ENCODE measurements around the gene SNTG2. TPM values are rescaled to one million over a fixed set of nuclear protein-coding genes. Genes with fewer than 3 reads are reported as not detected.
"Not testable (repeated sequence)": the region's sequence is repeated elsewhere in the genome, so short reads cannot be mapped to it uniquely, and the experiment has no call there.

Gene SNTG2
- total RNA-seq, 3 donors from 2014 or later (not counting 1 experiment from before 2014, with no cell fraction given): not detected

- H3K4me3 Mint-ChIP-seq: no peak overlapping the region
- peaks cover 7% of the 10 kb centered on the region for H3K9me3 ChIP-seq (ENCODE audit: control insufficient read depth, insufficient read depth, low read length)
- H3K4me3 ChIP-seq (ENCODE audit: low read length): no peak overlapping the region
- intact Hi-C loops (cut with micrococcal nuclease): no loop called here
- H3K36me3 ChIP-seq (ENCODE audit: control insufficient read depth, insufficient read depth, low read length): no peaks in the 10 kb centered on the region
- H3K9me3 Mint-ChIP-seq: peaks cover 0 to 3% of the 10 kb centered on the region in 2 donors
- 84% methylated on average over 7 of the region's 7 CpGs for WGBS (ENCODE audit: insufficient coverage)
- no peak overlapping the region for H3K27ac Mint-ChIP-seq
- no peaks in the 10 kb centered on the region for H3K27me3 ChIP-seq (ENCODE audit: control insufficient read depth, insufficient read depth, low read length)
- peaks cover 10 to 20% of the 10 kb centered on the region in 2 donors for H3K27me3 Mint-ChIP-seq (ENCODE audit: low read depth in 2 of 2)
- TF ChIP-seq, protein P1, sequence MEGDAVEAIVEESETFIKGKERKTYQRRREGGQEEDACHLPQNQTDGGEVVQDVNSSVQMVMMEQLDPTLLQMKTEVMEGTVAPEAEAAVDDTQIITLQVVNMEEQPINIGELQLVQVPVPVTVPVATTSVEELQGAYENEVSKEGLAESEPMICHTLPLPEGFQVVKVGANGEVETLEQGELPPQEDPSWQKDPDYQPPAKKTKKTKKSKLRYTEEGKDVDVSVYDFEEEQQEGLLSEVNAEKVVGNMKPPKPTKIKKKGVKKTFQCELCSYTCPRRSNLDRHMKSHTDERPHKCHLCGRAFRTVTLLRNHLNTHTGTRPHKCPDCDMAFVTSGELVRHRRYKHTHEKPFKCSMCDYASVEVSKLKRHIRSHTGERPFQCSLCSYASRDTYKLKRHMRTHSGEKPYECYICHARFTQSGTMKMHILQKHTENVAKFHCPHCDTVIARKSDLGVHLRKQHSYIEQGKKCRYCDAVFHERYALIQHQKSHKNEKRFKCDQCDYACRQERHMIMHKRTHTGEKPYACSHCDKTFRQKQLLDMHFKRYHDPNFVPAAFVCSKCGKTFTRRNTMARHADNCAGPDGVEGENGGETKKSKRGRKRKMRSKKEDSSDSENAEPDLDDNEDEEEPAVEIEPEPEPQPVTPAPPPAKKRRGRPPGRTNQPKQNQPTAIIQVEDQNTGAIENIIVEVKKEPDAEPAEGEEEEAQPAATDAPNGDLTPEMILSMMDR (IDR thresholded peaks at IDR 0.05): no peak
- no peak overlapping the region for H3K27ac ChIP-seq (ENCODE audit: low read length)
- H3K4me1 Mint-ChIP-seq: peaks cover 7 to 12% of the 10 kb centered on the region in 2 donors
- H3K4me1 ChIP-seq (ENCODE audit: control insufficient read depth, insufficient read depth, low read length): no peaks in the 10 kb centered on the region
- DNase-seq (no peak), ATAC-seq (no peak)
- H3K36me3 Mint-ChIP-seq: no peaks in the 10 kb centered on the region
Observed at GRCh38 chr2:907706-908105, 42.9 kb upstream of the SNTG2 start.

- ATAC-seq (no peak), DNase-seq (no peak)
- peaks cover 7 to 12% of the 10 kb centered on the region in 2 donors for H3K4me1 Mint-ChIP-seq
- H3K27me3 Mint-ChIP-seq (ENCODE audit: low read depth in 2 of 2): peaks cover 1 to 14% of the 10 kb centered on the region in 2 donors
- no peaks in the 10 kb centered on the region for H3K36me3 ChIP-seq (ENCODE audit: control insufficient read depth, insufficient read depth, low read length)
- no peak overlapping the region for H3K4me3 ChIP-seq (ENCODE audit: low read length)
- TF ChIP-seq, protein P1 (IDR thresholded peaks at IDR 0.05): no peak
- no peaks in the 10 kb centered on the region for H3K36me3 Mint-ChIP-seq
- H3K9me3 Mint-ChIP-seq: peaks cover 0 to 3% of the 10 kb centered on the region in 2 donors
- H3K9me3 ChIP-seq (ENCODE audit: control insufficient read depth, insufficient read depth, low read length): peaks cover 7% of the 10 kb centered on the region
- no peak overlapping the region for H3K4me3 Mint-ChIP-seq
- H3K27ac Mint-ChIP-seq: peak overlapping the region in 1 of 2 donors; percentile 77
- no peak overlapping the region for H3K27ac ChIP-seq (ENCODE audit: low read length)
- intact Hi-C loops (cut with micrococcal nuclease): no loop called here
- H3K27me3 ChIP-seq (ENCODE audit: control insufficient read depth, insufficient read depth, low read length): no peaks in the 10 kb centered on the region
- 85% methylated on average over 4 of the region's 4 CpGs for WGBS (ENCODE audit: insufficient coverage)
- H3K4me1 ChIP-seq (ENCODE audit: control insufficient read depth, insufficient read depth, low read length): no peaks in the 10 kb centered on the region
Observed at GRCh38 chr2:908568-908967, 42.1 kb upstream of the SNTG2 start.

- H3K27me3 ChIP-seq (ENCODE audit: control insufficient read depth, insufficient read depth, low read length); intact Hi-C loops (cut with micrococcal nuclease); H3K4me3 ChIP-seq (ENCODE audit: low read length); H3K36me3 Mint-ChIP-seq; ATAC-seq; DNase-seq; H3K9me3 Mint-ChIP-seq; H3K27me3 Mint-ChIP-seq (ENCODE audit: low read depth in 2 of 2); H3K4me1 ChIP-seq (ENCODE audit: control insufficient read depth, insufficient read depth, low read length); H3K36me3 ChIP-seq (ENCODE audit: control insufficient read depth, insufficient read depth, low read length); H3K9me3 ChIP-seq (ENCODE audit: control insufficient read depth, insufficient read depth, low read length); H3K4me3 Mint-ChIP-seq: not testable (repeated sequence)
- Mint-ChIP-seq H3K27ac (peak overlapping the region in 1 of 2 donors; percentile 78), H3K4me1 (peaks cover 7 to 12% of the 10 kb centered on the region in 2 donors)
- peak overlapping the region; percentile 38 for H3K27ac ChIP-seq (ENCODE audit: low read length)
- WGBS (ENCODE audit: insufficient coverage): 73% methylated on average over 25 of the region's 27 CpGs
Observed at GRCh38 chr2:909764-910379, 40.8 kb upstream of the SNTG2 start.

GRCh38 chr2:910698-911097, 40.0 kb upstream of the SNTG2 start:
- H3K9me3 Mint-ChIP-seq: peaks cover 0 to 3% of the 10 kb centered on the region in 2 donors
- Histone ChIP-seq H3K4me3 (ENCODE audit: low read length) (no peak overlapping the region), H3K27me3 (ENCODE audit: control insufficient read depth, insufficient read depth, low read length) (no peaks in the 10 kb centered on the region), H3K4me1 (ENCODE audit: control insufficient read depth, insufficient read depth, low read length) (no peaks in the 10 kb centered on the region), H3K27ac (ENCODE audit: low read length) (no peak overlapping the region), H3K9me3 (ENCODE audit: control insufficient read depth, insufficient read depth, low read length) (peaks cover 7% of the 10 kb centered on the region), H3K36me3 (ENCODE audit: control insufficient read depth, insufficient read depth, low read length) (no peaks in the 10 kb centered on the region)
- 90% methylated on average over 16 of the region's 16 CpGs for whole genome bisulfite sequencing (ENCODE audit: insufficient coverage)
- intact Hi-C loops (cut with micrococcal nuclease): no loop called here
- H3K36me3 Mint-ChIP-seq: no peaks in the 10 kb centered on the region
- TF ChIP-seq, protein P1 (IDR thresholded peaks at IDR 0.05): no peak
- H3K27ac Mint-ChIP-seq: peak overlapping the region in 1 of 2 donors; percentile 78
- peaks cover 0 to 4% of the 10 kb centered on the region in 2 donors for H3K27me3 Mint-ChIP-seq (ENCODE audit: low read depth in 2 of 2)
- no peak for ATAC-seq
- no peak for DNase-seq
- peaks cover 7 to 12% of the 10 kb centered on the region in 2 donors for H3K4me1 Mint-ChIP-seq
- H3K4me3 Mint-ChIP-seq: no peak overlapping the region

Measured in natural killer cell (primary cell).